ENCODE results near the gene PPFIBP2. TPM values are rescaled to one million over a fixed set of nuclear protein-coding genes. Genes with fewer than 3 reads are reported as not detected.
A peak's percentile ranks its signal among the peaks of the same experiment; 100 is the strongest.
"Not testable (repeated sequence)": the region's sequence is repeated elsewhere in the genome, so short reads cannot be mapped to it uniquely, and the experiment has no call there.

The PPFIBP2 gene
- total RNA-seq, 2 donors from 2014 or later: 63.5 to 81.1 TPM

GRCh38 chr11:7494086-7494745 lies 19.6 kb upstream of the PPFIBP2 start:
- DNase-seq: no peak
- intact Hi-C loops (cut with DNase I, micrococcal nuclease): no loop called here
- ATAC-seq: peak; percentile 79

- peak; percentile 12 to 38 for DNase-seq
- intact Hi-C loops (cut with DNase I, micrococcal nuclease): no loop called here
- no peak for ATAC-seq
Measured at GRCh38 chr11:7495882-7496551, 17.8 kb upstream of the PPFIBP2 start.

- intact Hi-C loops (cut with DNase I, micrococcal nuclease): no loop called here
- no peak for DNase-seq
- no peak for ATAC-seq
Measured at GRCh38 chr11:7498193-7498592, 15.6 kb upstream of the PPFIBP2 start.

GRCh38 chr11:7499081-7499480 lies 14.7 kb upstream of the PPFIBP2 start:
- DNase-seq (no peak), ATAC-seq (no peak)
- intact Hi-C loops (cut with DNase I, micrococcal nuclease): no loop called here

- intact Hi-C loops (cut with DNase I, micrococcal nuclease): no loop called here
- DNase-seq (no peak), ATAC-seq (no peak)
Measured at GRCh38 chr11:7500251-7500650, 13.5 kb upstream of the PPFIBP2 start.

- no peak for ATAC-seq
- intact Hi-C loops (cut with DNase I, micrococcal nuclease): no loop called here
- DNase-seq: no peak
Measured at GRCh38 chr11:7501251-7501650, 12.5 kb upstream of the PPFIBP2 start.

GRCh38 chr11:7501894-7502293 lies 11.9 kb upstream of the PPFIBP2 start:
- no peak for ATAC-seq
- intact Hi-C loops (cut with DNase I, micrococcal nuclease): no loop called here

GRCh38 chr11:7506243-7506642 lies 7.6 kb upstream of the PPFIBP2 start:
- intact Hi-C loops (cut with DNase I, micrococcal nuclease): no loop called here
- ATAC-seq: no peak
- DNase-seq: no peak

More at GRCh38 chr11:7501894-7502293, 11.9 kb upstream of the PPFIBP2 start:
- no peak for DNase-seq

GRCh38 chr11:7508087-7508486 lies 5.7 kb upstream of the PPFIBP2 start:
- no peak for DNase-seq
- intact Hi-C loops (cut with DNase I, micrococcal nuclease): no loop called here
- peak; percentile 29 for ATAC-seq

GRCh38 chr11:7509966-7510365 lies 3.8 kb upstream of the PPFIBP2 start:
- DNase-seq (no peak), ATAC-seq (no peak)
- intact Hi-C loops (cut with DNase I, micrococcal nuclease): no loop called here

GRCh38 chr11:7511401-7511800 lies 2.4 kb upstream of the PPFIBP2 start:
- intact Hi-C loops (cut with DNase I, micrococcal nuclease): no loop called here
- DNase-seq: peak; percentile 51 to 70

GRCh38 chr11:7512525-7513233 lies 1.1 kb upstream of the PPFIBP2 start:
- DNase-seq (peak; percentile 76 to 82), ATAC-seq (peak; percentile 55)
- intact Hi-C loops (cut with DNase I, micrococcal nuclease): no loop called here

More at GRCh38 chr11:7511401-7511800, 2.4 kb upstream of the PPFIBP2 start:
- no peak for ATAC-seq

GRCh38 chr11:7514099-7514591 lies 346 bp downstream of the PPFIBP2 start:
- intact Hi-C loops (cut with DNase I, micrococcal nuclease): no loop called here
- DNase-seq: peak; percentile 41 to 51
- peak; percentile 43 for ATAC-seq

GRCh38 chr11:7515447-7515886 lies 1.7 kb downstream of the PPFIBP2 start:
- intact Hi-C loops (cut with DNase I, micrococcal nuclease): no loop called here
- ATAC-seq: no peak
- DNase-seq: no peak

GRCh38 chr11:7516475-7516874 lies 2.7 kb downstream of the PPFIBP2 start:
- ATAC-seq (no peak), DNase-seq (no peak)
- intact Hi-C loops (cut with DNase I, micrococcal nuclease): no loop called here

- DNase-seq; ATAC-seq; intact Hi-C loops (cut with DNase I, micrococcal nuclease): not testable (repeated sequence)
Measured at GRCh38 chr11:7517743-7518142, 3.9 kb downstream of the PPFIBP2 start.

- DNase-seq (no peak), ATAC-seq (no peak)
- intact Hi-C loops (cut with DNase I, micrococcal nuclease): no loop called here
Measured at GRCh38 chr11:7518811-7519562, 5.2 kb downstream of the PPFIBP2 start.

GRCh38 chr11:7520011-7520942 lies 6.5 kb downstream of the PPFIBP2 start:
- ATAC-seq: no peak
- intact Hi-C loops (cut with DNase I, micrococcal nuclease): no loop called here
- DNase-seq: no peak

Data from left colon (tissue), 2 donors.